ENCODE results near the gene GRIA4.

DNA sequence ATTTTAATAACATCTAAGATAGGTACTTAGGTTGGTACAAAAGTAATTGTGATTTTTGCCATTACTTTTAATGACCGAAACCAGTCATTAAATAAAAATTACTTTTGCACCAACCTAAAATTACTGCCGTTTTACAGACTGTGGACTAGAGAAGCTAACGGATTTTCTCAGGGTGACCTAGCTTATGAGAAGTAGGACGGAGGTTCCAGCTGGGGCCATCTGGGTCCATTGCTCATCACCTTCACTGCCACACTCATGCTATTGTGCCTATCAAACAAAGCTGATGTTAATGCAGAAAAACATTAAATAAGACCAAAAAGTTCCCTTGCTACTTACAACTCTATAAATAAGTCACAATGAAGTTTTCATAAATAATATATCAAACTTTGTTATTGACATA is 38.9 kb downstream of the GRIA4 start:
- TF ChIP-seq GATA2 (IDR thresholded peaks at IDR 0.05; ENCODE audit: low read depth, low read length) (no peak), GATA3 (IDR thresholded peaks at IDR 0.05; ENCODE audit: low read depth, low read length) (no peak)
